Measurements from ENCODE around the gene HARBI1.
"Not testable (repeated sequence)": the region's sequence is repeated elsewhere in the genome, so short reads cannot be mapped to it uniquely, and the experiment has no call there.

- not testable (repeated sequence) for TF ChIP-seq RARB (CRISPR knock-in tag; IDR thresholded peaks at IDR 0.05); BACH2 (CRISPR knock-in tag; IDR thresholded peaks at IDR 0.05; ENCODE audit: borderline replicate concordance); POU6F1 (CRISPR knock-in tag; IDR thresholded peaks at IDR 0.05; ENCODE audit: borderline replicate concordance, low read depth)
Observed at GRCh38 chr11:46583513-46583912, 33.5 kb downstream of the HARBI1 start.

Data from SK-N-SH treated with all-trans-retinoic acid at 6 μM for 48 hours (cell line).